SK-N-SH treated with all-trans-retinoic acid at 6 μM for 48 hours (cell line): ENCODE results near the gene ZBTB16.

ENCODE experiments used
- CSDC2 ChIP-seq: fragments of 250-450 bp; sonication (Bioruptor Pico); IDR thresholded peaks from 2 replicates; pipeline ENCODE4 v1.5.0; 2020; ENCODE audit warnings: mild to moderate bottlenecking, moderate library complexity
- GLIS3 ChIP-seq: fragments of 250-450 bp; sonication (Bioruptor Pico); IDR thresholded peaks from 2 replicates; pipeline ENCODE4 v1.5.0; 2020; ENCODE audit warnings: mild to moderate bottlenecking, moderate library complexity

DNA sequence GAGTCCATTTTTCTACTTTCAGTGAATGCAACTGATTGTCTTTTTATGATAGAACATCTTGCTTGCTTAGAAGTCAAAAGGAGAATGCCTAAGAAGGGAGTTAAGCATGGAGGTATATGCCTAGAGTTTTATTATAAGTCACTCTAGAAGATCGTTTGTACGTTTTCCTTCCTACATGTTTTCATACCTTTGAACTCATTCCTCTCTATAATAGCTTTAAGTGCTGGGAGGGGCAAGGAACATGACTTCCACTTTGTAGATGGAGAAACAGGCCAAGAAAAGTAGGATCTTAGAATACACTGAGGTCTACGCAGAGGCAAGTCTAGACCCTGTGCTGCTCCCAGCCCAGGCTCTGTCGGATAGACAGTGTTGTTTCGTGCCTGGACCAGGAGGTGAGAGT is 114.3 kb downstream of the ZBTB16 start:
- no peak for TF ChIP-seq CSDC2 (CRISPR knock-in tag)
- no peak for TF ChIP-seq GLIS3 (CRISPR knock-in tag)
